ENCODE data around the gene CLPTM1L. TPM values are rescaled to one million over a fixed set of nuclear protein-coding genes. Genes with fewer than 3 reads are reported as not detected.

The CLPTM1L gene, protein sequence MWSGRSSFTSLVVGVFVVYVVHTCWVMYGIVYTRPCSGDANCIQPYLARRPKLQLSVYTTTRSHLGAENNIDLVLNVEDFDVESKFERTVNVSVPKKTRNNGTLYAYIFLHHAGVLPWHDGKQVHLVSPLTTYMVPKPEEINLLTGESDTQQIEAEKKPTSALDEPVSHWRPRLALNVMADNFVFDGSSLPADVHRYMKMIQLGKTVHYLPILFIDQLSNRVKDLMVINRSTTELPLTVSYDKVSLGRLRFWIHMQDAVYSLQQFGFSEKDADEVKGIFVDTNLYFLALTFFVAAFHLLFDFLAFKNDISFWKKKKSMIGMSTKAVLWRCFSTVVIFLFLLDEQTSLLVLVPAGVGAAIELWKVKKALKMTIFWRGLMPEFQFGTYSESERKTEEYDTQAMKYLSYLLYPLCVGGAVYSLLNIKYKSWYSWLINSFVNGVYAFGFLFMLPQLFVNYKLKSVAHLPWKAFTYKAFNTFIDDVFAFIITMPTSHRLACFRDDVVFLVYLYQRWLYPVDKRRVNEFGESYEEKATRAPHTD
- total RNA-seq: 91.5 and 115 TPM in 2 replicates

DNA sequence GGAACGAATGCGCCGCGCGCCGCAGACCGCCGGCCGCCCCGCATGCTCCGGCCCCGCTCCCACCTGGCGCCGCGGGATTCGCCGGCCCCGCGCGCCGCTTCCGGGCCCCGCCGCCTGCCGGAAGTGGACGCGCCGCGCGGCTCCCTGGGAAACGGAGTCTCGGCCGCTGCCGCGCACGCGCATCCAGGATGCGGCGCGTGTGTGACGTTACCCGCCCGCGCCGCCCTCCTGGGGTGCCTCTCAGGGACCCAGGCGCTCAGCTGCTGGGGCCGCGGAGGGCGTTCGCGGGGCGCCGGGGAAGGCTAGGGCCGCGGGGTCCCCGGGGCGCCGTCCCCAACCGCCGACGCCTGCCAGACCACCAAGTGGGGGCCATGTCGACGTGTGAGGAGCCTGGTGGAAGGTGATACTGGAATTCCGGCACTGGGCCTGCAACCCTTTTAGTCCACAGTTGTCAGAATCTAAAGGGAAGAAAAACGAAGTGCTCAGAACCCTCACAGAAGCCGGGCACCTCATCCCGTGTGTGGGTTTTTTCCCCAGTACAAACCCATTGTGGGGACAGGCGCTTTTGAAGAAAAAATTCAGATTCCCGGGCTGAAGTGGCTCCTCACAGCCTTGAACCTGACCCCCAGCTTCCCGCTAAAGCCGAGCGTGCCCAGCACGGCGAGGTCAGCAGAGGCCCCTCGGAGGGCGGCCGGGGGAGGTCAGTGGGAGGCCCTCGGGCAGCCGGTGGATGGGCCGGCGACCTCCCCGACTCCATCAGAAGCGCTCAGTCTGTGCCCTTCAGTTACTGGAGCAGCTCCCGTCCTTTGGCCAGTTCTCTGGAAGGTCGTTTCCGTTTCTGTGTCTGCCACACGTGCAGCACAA lies at the start of gene CLPTM1L:
Gene CLPTM1L, minus strand, starts transcription at position 125 of the 864 bp plus-strand sequence. CDS start 258 bp downstream, outside the sequence.

DNA sequence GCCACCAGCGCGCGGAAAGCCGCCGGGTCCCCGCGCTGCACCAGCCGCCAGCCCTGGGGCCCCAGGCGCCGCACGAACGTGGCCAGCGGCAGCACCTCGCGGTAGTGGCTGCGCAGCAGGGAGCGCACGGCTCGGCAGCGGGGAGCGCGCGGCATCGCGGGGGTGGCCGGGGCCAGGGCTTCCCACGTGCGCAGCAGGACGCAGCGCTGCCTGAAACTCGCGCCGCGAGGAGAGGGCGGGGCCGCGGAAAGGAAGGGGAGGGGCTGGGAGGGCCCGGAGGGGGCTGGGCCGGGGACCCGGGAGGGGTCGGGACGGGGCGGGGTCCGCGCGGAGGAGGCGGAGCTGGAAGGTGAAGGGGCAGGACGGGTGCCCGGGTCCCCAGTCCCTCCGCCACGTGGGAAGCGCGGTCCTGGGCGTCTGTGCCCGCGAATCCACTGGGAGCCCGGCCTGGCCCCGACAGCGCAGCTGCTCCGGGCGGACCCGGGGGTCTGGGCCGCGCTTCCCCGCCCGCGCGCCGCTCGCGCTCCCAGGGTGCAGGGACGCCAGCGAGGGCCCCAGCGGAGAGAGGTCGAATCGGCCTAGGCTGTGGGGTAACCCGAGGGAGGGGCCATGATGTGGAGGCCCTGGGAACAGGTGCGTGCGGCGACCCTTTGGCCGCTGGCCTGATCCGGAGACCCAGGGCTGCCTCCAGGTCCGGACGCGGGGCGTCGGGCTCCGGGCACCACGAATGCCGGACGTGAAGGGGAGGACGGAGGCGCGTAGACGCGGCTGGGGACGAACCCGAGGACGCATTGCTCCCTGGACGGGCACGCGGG lies 49.9 kb downstream of the CLPTM1L start, which contains the start of gene TERT:
Gene TERT, minus strand, starts transcription at position 234 of the 815 bp plus-strand sequence. Its CDS starts 79 bp downstream, at position 155.

Other genes with a start within 250 kb of the CLPTM1L start
- gene SLC12A7, start 233.0 kb downstream of the CLPTM1L start, total RNA-seq: 8.1 and 26.0 TPM in 2 replicates
- not detected in 2 replicates for gene SLC6A19, start 143.5 kb downstream of the CLPTM1L start, total RNA-seq
- not detected in 2 replicates for gene SLC6A18, start 119.7 kb downstream of the CLPTM1L start, total RNA-seq
- gene TERT, start 50.0 kb downstream of the CLPTM1L start, total RNA-seq: not detected in 2 replicates
- not detected in 2 replicates for gene SLC6A3, start 100.3 kb upstream of the CLPTM1L start, total RNA-seq
- 44.2 and 67.5 TPM in 2 replicates for gene LPCAT1, start 178.9 kb upstream of the CLPTM1L start, total RNA-seq